SK-N-MC (cell line): ENCODE data around the gene GRK7.

Experiments
- EZH2 ChIP-seq: fragments of 200-600 bp; sonication (generic); IDR thresholded peaks from one replicate; pipeline ENCODE4 v1.6.1; 2017; ENCODE audit warnings: antibody characterized with exemption
- FOXP2 ChIP-seq: optimal IDR thresholded peaks from 2 replicates; pipeline ENCODE3; 2011; ENCODE audit warnings: mild to moderate bottlenecking, moderate library complexity; ENCODE audit not compliant: insufficient read depth; ENCODE audit errors: extremely low read length, control extremely low read depth
- POLR2AphosphoS5 ChIP-seq: IDR thresholded peaks from 2 replicates; pipeline ENCODE4 v1.6.1; 2012; ENCODE audit warnings: mild to moderate bottlenecking, low read depth, low read length, borderline replicate concordance

- TF ChIP-seq POLR2AphosphoS5 (no peak), EZH2 (no peak), FOXP2 (no peak)
Measured at GRCh38 chr3:141728355-141728892, 34.8 kb upstream of the GRK7 start.
